GM18502 (cell line): ENCODE measurements around the gene SPATA9.
"Not testable (repeated sequence)": the region's sequence is repeated elsewhere in the genome, so short reads cannot be mapped to it uniquely, and the experiment has no call there.

Experiments used
- ATAC-seq: cut with Tn5 transposase; IDR thresholded peaks from one replicate; pipeline ENCODE4 v1.9.1; 2021; ENCODE audit warnings: mild to moderate bottlenecking; ENCODE audit not compliant: unreplicated experiment, poor library complexity

Gene SPATA9

DNA sequence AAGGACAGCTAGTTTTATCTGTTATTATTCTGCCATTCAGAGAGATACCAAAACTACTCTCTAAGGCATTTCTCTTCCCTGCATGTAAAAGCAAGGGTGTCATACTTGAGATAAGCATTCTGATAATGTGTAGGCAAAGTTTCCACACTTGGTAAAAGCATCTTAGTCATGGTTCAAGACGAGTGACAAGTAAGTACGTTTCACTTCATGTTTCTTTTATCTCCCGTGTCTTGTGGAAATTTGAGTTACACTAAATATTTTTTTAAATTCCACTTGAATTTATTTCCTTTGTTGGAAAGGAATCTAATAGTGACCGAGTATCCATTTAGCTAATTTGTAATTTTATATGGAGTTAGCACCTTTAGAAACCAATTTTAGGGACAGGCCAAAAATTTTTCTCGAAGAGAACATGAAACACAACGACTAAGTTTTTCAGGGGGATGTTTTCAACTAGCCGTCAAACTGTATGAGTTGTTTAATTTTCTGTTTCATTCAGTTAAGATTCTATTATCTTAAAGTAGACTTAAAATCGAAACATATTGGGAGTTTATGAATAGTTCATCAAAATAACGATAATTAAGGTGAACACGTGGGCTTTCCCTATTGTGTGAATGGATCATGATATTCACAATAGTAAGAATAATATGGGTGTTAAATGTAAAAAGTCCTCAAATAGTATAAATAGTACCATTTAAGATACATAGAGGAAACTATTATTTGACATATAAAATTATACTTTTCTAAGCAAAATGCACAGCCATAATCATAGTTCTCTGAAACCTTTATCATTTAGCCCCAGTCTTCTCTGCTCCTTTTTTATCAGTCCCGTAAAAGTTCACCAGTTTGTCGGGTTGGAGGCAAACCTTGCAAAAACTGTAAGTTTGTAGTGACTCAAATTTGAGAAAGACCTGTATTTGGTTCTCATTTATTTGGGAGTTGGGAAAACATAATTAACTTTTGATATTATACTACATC is 34.6 kb downstream of the SPATA9 start:
- ATAC-seq = no peak

DNA sequence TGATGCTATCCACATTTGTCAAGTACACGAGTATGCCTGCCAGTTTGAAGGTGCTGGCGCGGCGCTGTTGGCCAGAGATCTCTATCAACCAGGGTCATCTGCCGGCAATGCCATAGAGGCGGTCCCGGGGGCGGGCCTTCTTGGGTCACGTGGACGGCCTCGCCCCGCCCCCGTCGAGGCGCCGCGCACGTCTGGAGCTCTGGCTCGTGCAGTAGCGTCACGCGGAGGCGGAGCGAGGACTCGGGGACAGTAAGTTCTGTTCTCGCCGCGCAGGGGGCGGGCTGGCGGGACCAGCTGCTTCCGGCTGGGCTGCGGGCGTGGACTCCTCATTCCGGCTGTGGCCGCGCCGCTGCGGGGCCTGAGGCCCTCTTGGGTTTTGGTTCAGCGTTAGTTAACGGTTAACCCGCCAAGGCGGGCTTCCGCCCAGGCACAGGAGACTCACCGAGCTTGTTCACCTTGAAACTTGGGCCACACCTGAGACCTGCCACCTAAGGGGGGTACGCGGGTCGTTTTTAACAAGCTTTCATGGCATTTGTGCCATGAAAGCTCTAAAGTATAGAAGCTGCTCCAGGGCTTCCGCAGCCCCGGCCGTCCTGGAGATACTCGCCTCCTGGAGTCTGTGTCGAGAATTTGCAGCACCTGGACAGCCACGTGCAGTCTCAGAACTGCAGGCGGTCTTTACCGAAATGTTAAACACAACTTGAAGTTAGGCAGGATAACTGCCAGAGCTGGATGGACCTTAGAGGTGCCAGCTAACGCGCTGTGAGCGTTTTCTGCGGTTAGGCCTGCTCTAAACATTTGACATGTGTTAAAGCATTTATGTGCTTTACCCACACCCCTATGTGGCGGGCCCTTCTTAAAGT is 36.0 kb downstream of the SPATA9 start, which contains the start of gene RFESD:
Gene RFESD, plus strand, starts transcription at position 209 of the 863 bp plus-strand sequence. CDS start 5,495 bp downstream, outside the sequence.
- ATAC-seq = peak; percentile 95

DNA sequence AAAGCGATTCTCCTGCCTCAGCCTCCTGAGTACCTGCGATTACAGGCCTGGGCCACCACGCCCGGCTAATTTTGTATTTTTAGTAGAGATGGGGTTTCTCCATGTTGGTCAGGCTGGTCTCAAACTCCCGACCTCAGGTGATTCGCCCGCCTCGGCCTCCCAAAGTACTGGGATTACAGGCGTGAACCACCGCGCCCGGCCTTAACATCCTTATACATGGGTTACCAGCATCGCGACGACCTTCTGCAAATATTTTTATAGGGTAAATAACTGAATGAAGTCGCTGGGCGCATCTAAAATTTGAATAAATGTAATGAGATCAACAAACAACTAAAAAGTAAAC is 36.6 kb downstream of the SPATA9 start:
- ATAC-seq = not testable (repeated sequence)

DNA sequence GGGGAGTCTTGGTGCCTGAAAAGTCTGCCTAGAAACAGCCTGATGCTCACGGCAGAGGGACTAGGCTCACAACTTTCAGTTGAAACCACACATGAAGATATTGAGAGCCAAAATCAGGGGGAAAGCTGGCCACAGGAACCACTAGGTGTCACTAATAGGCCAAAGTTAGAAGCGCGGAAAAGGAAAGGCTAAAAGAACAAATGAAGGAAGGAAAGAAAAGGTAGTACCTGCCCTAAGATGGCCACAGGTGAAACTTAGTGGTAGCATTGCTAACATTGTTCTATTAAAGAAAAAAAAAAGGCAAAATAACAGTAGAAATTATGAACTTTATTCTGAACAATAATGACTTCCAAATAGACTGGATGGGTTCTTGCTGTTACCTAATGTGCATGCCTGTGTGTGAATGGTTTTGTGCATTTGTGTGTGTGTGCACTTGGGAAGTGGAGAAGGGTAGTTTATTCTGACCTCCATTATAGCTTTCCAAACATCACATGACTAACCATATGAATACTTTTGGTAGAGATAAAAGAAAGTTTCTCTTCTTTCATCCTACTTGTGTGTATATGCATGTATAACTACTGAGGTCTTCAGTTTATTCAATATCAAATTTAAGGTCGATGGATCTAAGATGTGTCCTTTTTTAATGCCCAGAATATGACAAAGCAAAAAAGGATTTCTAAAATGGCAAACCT is 38.3 kb downstream of the SPATA9 start:
- ATAC-seq = peak; percentile 56

DNA sequence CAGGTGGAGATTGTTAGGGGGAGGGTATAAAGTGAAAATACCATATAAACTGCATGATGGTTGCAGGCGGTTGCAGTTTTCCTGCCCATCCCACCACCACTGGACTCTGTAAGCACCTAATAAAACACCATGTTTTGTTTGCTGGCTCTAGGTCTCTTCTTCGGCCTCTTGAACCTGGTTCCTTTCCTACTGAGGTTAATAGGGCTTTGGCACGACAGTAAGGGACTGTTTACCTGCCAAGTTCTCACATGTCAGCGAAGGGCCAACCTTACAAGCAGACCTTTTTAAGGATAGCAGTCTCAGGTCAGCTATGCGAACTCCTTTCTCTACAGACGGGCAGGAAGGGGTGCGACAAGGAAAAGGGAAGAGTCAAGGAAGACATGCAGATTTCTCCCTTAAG is 39.6 kb downstream of the SPATA9 start:
- ATAC-seq = no peak

DNA sequence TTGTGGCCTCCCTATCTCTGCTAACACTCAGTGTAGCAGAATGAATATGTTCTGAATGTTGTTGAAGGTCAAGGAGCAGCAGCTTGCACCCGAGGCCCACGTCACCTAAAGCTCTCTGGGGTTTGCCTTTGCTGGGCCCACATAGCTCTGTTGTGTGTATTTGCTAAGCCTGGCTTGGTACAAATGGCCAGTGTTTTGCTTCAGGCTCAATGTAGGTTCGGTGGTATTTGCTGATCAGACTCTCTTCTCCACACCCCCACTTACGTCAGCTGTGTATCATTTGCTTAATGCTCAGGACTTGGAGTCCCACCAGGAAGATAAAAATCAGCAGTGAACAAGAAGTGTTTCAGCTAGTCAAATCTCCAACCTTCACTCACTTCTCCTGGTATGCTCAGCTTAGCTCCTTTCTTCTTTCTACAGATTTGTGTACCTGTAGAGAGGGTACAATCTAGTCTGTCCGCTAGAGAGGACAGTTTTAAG is 41.0 kb downstream of the SPATA9 start:
- no peak for ATAC-seq

DNA sequence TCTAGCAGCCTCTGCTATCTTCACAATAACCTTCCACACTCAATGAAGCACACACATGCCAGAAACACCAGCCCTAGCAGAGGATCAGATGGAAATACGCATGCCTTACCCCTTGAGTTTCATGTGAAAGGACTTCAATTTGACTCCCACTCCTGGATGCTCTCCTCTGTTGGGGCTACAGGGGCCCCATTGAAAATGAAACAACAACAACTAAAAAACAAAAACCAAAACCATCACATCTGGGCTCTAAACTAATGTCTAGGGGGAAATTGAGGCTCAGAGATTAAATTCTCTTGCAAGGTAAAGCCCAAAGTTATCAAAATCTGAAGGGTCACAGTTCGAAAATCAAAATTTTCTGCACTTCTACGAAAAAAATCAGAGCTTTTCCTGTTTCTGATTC is 44.2 kb downstream of the SPATA9 start:
- peak; percentile 56 for ATAC-seq

DNA sequence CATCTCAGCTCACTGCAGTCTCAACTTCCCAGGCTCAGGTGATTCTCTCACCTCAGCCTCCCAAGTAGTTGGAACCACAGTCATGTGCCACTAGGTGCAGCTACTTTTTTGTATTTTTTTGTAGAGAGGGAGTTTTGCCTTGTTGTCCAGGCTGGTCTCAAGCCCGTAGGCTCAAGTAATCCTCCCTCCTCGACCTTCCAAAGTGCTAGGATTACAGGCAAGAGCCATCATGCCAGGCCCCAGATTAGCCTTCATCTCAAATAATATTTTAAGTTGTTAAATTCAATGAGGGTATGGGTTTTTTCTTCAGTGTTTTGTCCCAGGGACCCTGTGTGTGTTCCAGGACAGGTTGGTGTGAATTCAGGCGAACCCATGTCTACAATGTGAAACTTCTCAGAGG is 48.7 kb downstream of the SPATA9 start:
- ATAC-seq = no peak

DNA sequence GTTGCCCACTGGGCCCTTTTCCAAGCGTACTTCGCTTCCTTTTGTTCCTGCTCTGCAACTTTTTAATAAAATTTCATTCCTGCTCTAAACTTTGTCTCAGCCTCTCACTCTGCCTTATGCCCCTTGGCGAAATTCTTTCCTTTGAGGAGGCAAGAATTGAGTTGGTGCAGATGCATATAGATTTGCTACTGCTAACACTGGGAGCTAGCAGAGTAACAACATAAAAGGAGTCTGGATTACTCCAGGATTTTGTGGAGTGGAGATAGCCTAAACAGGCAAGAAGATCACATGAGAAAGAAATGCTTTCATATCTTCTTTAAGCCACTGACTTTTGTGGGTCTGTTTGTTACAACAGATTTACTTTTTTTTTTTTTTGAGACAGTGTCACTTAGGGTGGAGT is 49.1 kb downstream of the SPATA9 start:
- ATAC-seq = no peak

DNA sequence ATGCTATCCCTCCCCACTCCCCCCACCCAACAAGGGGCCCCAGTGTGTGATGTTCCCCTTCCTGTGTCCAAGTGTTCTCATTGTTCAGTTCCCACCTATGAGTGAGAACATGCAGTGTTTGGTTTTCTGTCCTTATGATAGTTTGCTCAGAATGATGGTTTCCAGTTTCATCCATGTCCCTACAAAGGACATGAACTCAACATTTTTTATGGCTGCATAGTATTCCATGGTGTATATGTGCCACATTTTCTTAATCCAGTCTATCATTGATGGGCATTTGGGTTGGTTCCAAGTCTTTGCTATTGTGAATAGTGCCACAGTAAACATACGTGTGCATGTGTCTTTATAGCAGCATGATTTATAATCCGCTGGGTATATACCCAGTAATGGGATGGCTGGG is 49.8 kb downstream of the SPATA9 start:
- ATAC-seq = not testable (repeated sequence)

DNA sequence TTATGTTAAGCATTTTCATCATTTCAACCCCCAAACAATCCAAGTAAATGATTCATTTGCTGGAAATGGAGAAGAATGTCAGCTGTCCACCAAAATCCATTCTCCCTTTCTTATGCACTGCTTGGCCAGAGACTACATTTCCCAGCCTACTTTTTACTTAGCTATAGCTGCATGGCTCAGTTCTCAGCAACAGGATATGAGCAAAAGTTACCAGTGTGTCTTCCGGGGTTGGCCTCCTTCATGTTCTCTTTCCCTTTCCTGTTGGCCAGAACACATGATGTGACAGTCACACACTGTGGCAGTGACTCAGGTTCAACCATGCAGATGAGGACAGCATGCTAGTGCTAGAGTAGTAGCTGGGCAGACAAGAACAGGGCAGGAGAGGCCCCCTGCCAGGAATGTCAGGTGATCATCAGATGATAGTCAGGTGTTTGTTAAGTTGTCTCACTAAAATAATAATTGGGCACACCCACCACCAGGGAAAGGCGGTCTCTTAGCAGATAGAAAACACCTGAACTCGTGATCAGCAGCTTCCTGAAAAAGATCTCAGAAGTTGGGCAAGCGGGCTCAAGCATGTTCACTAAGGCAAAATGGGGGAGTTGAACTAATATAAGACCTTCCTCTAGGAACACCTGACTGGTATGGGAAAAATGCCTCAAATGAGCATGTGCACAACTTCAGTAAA is 50.7 kb downstream of the SPATA9 start:
- peak; percentile 96 for ATAC-seq

DNA sequence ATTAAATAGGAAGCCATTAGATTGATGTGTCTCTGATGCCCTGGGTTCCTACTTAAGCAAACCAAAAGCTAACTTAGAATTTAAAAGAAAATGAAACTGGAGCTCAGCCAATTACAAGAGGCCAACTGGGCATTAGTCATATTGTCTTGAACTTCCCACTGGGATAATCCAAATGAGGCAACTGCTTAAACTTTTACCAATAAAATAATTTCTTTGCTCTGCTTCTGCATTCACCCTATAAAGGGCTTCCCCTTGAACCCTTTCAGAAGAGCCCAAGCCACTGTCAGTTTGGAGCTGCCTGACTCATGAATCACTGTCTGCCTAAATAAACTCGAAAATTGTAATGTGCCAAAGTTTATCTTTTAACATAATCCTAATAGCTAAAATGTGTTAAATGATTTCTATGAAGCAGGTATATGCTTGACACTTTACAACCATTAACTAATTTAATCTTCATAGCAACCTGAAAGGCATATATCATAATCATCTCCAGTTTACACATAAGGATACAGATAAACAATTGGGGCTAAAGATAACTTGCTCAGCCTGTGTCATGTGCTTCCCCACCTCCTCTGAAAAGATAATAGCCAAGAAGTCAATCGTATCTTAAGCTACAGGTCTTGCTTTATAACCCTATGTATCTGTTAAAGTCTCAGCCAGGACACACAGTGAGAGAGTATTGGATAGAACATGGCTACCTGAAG is 51.4 kb downstream of the SPATA9 start:
- peak; percentile 18 for ATAC-seq

DNA sequence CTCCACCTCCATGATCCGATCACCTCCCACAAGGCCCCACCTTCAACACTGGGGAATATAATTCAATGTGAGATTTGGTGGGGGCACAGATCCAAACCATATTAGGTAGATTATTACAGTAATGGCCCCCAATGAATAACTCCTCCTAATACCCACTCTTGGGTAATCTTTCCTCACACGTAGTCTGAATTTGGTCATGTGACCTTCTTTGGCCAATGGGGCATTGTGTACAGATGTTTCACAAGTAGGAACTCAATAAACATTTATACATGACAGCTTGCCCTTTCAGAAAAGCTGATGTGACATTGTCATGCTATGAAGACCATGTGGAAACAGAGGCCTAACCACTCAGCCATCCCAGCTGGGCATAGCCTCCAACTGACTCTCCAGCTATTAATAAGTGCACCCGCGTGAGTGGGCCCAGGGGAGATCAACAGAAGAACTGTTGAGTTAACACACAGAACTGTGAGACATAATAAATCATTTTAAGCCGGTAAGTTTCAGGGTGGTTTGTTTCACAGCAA is 52.3 kb downstream of the SPATA9 start:
- no peak for ATAC-seq

DNA sequence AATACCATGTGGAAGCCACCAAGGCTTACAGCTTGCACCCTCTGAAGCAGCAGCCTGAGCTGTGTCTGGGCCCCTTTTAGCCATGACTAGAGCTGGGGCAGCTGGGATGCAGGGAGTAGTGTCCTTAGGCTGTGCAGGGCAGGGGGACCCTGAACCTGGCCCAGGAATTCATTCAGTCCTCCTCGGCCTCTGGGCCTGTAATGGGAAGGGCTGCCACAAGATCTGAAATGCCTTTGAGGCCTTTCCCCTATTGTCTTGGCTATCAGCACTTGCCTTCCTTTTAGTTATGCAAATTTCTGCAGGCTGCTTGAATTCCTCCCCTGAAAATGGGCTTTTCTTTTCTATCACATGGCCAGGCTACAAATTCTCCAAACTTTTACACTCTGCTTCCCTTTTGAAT is 53.9 kb downstream of the SPATA9 start:
- ATAC-seq = no peak

DNA sequence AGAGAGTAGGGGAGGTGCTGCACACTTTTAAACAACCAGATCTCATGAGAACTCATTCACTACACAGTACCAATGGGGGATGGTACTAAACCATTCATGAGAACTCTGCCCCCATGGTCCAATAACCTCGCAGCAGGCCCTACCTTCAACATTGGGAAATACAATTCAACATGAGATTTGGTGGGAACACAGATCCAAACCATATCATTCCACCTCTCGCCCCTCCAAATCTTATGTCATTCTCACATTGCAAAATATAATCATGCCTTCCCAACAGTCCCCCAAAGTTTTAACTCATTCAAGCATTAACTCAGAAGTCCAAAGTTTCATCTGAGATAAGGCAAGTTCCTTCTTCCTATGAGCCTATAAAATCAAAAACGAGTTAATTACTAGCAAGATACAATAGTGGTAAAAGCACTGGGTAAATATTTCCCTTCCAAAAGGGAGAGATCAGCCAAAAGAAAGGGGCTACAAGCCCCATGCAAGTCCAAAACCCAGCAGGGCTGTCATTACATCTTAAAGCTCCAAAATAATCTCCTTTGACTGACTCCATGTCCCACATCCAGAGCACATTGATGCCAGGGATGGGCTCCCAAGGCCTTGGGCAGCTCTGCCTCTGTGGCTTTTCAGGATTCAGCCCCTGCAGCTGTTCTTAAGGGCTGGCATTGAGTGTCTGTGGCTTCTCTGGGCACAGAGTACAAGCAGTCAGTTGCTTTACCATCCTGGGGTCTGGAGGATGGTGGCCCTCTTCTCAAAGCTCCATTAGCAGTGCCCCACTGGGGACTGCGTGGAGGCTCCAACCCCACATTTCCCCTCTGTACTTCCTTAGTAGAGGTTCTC is 54.6 kb downstream of the SPATA9 start:
- ATAC-seq = no peak

DNA sequence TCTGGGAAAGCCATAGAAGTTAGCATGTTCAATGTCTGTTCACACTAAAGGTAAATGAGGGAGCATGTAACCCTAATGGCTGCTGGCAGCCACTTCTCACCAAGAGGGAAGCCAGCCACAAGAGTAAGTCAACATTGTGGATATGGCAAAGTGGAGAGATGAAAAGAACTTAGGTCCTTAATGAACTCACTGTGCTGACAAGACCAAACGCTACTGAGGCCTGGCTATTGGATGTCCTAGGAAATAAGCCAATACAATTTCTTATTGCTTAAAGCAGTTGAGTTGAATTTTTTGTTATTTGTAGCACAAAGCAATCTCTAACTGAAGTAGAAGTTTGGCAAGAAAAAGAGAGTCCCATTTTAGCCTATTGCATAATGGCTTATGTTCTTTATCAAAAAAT is 56.1 kb downstream of the SPATA9 start:
- no peak for ATAC-seq

DNA sequence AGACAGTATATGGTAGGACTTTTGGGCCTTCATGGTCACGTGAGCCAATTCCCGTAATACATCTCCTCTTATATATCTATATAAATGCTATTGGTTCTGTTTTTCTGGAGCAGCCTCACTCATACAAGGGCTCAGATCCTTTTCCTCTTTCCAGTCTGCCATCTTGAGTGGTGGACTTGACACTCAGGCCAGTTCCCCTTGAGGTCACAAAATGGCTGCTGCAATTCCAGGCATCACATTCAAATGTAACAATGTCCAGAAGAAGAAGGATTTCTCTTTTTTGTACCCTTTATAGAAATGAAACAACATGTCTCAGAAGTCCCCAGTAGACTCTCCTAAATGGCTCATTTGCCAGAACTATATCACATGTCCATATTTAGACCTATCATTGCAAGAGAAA is 58.4 kb downstream of the SPATA9 start:
- ATAC-seq = no peak

DNA sequence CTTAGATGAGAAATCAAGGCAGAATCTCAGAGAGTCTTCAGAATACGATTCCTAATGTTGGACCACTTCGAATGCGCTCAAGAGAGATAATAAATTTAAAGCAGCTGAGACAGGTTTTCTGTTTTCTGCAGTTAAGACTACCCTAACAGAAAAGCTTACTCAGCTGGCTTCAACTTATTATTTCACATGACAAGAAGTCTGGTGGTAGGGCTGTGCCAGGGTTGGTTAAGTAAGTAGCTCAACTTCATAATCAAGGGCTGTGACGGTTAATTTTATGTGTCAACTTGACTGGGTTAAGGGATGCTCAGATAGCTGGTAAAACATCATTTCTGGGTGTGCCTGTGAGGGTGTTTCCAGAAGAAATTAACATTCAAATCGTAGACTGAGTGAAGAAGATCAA is 59.1 kb downstream of the SPATA9 start:
- ATAC-seq = no peak
